ENCODE measurements around the gene PVR.
"Not testable (repeated sequence)": the region's sequence is repeated elsewhere in the genome, so short reads cannot be mapped to it uniquely, and the experiment has no call there.

The PVR gene

DNA sequence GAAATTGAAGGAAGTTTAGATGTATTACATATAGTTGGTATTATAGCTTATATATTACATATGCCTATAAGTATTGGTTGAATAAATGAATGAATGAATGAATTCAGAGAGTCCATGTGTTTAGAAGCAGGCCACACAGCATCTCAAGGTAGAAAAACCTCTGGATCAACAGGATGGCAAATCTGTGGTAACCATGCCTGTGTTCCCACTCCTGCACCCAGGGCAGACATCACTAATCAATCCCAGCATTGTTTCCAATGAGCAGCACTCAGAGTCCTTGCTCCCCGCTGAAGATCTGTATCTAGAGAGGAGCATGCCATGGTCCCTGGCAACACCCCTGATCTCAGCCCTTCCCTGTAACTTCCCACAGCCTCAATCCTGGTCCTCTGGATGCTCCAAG is 28.5 kb downstream of the PVR start:
- DNase-seq (ENCODE audit: low spot score) = no peak

DNA sequence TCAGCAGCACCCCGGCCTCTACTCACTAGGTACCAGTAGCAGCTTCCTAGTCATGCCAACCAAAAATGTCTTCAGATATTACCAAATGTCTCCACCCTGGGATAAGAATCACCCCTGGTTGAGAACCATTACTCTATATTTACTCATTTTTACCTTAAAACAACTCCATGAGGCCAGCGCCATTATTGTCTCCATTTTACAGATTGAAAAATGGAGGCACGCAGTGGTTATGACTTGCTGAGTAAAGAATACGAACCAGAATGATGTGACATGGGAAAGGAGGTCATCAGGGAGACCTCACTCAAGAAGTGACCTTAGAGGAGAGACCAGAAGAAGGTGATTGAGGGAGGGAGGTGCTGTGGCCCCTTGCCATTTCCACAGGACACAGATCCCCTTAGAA is 29.8 kb downstream of the PVR start:
- DNase-seq (ENCODE audit: low spot score) = no peak

DNA sequence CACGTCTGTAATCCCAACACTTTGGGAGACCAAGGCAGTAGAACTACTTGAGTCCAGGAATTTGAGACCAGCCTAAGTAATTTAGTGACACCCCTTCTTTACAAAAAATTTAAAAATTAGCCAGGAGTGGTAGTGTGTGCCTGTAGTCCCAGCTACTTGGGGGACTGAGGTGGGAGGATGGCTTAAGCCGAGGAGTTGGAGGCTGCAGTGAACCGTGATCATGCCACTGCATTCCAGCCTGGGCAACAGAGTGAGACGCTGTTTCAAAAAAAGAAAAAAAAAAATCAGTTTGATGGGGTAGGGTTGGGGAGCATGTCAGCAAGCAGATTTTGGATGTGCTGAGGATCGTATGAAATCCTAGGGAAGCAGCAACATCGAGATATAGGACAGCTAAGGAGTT is 31.8 kb downstream of the PVR start:
- DNase-seq (ENCODE audit: low spot score) = no peak

DNA sequence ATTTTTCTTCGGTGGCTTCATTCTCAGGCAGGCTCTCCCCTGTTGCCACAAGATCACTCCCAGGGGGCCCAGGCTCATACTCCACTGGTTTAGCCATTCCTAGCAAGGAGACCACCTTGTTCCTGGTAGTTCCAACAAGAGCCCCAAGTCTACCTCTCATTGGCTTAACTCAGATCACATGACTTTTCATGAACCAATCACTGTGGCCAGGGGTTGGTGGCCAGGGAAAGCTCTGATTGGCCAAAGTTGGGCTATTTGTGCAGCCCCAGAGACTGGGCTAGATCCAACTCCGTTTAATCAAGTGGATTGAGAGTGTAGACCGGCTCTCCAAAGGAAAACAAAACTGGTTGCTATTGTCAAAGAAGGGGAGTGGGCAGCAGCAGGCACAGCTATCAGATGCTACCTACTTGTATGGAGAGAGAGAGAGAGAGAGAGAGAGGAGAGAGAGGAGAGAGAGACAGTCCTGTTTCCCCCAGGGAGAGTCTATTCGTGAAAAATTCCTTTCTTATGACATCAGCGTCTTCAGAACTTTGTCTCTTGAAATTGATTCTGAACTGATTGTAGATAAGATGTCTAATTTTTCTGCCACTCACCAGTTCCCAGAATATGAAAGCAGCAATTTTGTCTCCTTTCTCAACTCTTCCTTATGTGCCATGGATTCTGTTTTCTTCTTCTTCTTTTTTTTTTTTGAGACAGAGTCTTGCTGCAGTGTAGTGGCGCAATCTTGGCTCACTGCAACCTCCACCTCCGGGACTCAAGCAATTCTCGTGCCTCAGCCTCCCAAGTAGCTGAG is 33.5 kb downstream of the PVR start:
- peak; percentile 69 for DNase-seq (ENCODE audit: low spot score)

DNA sequence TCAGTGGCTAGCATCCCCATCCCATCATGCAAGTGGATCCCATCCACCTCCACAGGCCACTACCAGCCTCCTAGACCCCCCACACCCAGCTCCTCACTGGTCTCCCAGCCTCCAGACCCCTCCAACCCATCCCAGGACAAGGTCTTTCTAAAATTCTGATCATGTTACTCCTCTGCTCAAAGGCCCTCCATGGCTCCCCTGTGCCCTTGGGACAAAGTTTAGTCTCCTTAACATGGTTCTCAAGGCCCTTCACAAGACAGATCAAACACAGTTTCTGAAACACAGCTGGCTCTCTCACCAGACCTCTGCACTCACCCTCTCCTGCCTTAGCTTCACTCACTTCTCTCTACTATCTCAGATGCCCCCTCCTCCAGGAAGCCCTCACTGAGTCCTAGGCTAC is 36.8 kb downstream of the PVR start:
- DNase-seq (ENCODE audit: low spot score) = no peak

DNA sequence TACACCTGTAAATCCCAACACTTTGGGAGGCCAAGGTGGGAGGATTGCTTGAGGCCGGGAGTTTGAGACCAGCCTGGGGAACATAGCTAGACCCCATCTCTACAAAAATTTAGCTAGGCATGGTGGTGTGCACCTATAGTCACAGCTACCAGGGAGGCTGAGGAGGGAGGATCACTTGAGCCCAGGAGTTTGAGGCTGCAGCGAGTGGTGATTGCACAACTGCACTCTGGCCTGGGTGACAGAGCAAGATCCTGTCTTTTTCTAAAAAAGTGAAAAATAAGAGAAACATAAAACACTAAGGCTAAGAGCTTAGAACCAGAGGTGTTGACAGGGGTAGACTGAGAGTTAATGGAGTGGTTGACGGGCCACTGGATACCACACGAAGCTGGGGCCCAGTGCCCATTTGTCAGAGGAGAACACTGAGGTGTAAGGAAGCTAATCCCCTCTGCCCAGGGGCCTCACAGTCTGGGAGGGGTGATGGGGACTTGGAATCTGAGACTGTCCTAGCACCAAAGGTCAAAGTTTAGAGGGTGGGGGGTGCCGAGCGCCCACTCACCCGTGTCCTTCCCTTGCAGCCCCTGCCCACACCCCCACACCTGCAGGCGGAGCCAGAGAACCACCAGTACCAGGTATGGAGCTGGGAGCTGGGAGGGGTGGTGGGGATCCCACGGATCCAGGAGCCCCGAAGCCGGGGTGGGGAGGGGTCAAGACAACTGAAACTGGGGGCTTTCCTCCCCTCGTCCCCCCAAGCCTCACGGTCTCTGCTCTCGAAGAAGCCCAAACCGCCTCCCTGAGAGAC is 38.5 kb downstream of the PVR start:
- DNase-seq (ENCODE audit: low spot score) = no peak

DNA sequence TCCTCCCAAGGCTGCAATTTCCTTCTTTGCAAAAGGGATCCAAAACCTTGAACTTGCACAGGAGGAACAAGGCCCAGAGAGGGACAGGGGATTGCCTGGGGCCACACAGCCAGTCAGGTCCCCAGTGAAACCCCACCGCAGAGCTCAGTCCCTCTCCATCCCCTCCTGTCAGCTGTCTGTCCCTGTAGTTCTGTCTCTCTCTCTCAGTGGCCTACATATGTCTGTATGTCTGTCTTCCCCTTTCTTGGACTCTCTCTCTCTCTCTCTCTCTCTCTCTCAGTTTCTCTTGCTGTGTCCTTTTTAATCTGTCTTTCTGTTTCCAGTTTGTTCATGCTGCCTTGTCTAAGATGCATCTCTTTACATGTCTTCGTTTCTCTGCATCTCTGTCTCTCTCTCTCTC is 39.1 kb downstream of the PVR start:
- DNase-seq (ENCODE audit: low spot score) = no peak

DNA sequence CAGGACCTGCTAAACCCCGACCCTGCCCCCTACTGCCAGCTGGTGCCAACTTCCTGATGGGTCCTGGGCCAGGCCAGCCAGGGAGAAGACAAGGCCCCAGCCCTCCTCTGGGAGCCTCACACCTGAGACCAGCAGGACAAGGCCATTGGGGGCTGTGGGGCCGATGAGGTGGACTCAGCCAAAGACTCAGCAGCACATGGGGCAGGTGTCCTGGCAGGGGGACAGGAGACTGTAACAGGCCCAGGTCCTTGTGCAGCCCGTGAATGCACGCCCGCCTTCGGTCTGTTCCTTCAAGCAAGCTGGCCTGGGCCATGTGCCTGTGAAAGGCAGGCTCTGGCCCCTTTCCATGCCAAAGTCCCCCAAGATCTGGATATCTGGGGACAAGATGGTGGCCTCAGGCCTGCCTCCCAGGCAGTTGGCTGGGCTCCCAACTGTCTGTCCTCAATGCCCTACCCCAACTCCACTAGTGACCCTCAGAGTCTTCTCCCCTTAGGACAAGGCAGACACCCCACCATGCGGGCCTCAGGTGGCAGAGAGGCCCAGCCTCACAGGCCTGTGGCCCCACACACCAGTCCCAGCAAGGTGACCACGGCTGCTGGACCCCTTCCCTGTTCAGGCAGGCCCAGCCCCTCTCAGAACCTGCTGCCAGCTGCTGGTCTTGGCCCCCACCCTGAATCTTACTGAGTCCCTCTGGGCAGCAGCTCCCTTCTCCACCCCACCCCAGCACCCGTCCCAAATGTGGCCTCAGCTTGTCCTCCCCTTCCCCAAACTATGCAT is 39.9 kb downstream of the PVR start:
- no peak for DNase-seq (ENCODE audit: low spot score)

DNA sequence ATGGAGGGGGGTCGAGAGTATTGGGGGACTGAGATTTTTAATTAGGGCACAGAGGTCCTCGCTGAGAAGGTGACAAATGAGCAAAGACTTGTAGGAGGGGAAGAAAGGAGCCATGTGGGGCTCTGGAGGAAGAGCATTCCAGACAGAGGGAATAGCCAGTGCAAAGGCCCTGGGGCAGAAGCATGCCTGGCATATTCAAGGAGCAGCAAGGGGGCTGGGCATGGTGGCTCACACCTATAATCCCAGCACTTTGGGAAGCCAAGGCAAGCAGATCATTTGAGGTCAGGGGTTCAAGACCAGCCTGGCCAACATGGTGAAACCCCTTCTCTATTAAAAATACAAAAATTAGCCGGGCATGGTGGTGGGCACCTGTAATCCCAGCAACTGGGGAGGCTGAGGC is 40.7 kb downstream of the PVR start:
- not testable (repeated sequence) for DNase-seq (ENCODE audit: low spot score)

DNA sequence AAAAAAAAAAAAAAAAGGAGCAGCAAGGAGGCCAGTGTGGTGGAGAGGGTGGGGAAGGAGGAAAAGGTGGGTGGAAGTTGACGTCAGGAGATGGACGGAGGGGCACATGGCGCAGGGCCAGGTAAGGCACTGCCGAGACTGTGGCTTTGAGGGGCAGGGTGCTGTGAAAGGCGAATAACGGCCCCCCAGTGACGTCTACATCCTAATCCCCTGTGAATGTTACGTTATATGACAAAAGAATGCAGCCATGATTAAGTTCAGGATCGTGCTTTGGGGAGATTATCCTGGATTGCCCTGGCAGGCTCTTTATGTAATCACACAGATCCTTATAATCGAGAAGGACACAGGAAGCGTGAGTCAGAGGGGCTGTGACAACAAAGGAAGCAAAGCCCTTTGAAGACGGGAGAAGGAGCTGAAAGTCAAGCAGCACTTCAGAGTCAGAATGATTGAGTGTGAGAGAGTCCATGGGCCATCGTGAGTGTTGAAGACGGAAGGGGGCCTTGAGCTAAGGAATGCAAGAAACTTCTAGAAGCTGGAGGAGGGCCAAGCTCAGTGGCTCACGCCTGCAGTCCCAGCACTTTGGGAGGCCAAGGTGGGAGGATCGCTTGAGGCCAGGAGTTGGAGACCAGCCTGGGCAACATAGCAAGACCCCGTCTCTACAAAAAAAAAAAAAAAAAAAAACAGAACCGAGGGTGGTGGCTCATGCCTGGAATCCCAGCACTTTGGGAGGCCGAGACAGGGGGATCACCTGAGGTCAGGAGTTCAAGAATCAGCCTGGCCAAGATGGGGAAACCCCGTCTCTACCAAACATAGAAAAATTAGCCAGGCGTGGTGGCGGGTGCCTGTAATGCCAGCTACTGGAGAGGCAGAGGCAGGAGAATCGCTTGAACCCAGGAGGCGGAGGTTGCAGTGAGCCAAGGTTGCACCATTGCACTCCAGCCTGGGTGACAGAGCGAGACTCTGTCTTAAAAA is 41.5 kb downstream of the PVR start:
- peak; percentile 83 for DNase-seq (ENCODE audit: low spot score)

DNA sequence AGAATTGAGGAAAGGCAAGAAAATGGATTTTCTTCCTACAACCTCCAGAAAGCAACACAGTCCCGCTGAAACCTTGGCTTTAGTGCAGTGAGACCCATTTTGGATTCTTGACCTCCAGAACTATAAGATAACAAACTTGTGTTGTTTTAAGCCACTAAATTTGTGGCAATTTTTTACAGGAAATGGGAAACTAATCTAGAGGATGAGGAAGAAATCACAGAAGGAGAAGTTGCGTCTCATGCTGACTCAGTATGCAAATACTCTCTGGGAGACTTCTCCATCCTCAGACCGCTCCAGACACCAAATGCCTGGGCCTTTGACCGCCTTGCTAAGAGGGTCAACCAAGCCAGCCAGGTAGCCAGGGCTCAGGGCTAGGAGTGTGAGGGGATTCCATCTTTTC is 42.2 kb downstream of the PVR start:
- peak; percentile 70 for DNase-seq (ENCODE audit: low spot score)

DNA sequence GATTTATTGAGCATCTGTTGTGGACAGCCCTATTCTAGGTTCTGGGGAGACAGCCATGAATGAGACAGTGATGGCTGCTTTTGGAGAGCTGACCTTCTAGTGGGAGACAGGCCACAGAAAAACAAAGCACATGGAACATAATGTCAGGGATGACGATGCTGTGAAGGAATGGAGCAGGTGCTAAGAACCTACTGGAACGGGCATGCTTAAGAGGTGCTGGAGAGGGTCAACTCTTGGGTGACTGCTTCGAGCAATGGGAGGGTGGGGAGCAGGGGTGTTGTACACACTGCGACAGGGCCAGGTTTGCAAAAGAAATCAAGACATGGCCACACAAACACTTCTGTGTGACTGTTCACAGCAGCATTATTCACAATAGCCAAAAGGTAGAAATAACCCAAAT is 43.2 kb downstream of the PVR start:
- no peak for DNase-seq (ENCODE audit: low spot score)

DNA sequence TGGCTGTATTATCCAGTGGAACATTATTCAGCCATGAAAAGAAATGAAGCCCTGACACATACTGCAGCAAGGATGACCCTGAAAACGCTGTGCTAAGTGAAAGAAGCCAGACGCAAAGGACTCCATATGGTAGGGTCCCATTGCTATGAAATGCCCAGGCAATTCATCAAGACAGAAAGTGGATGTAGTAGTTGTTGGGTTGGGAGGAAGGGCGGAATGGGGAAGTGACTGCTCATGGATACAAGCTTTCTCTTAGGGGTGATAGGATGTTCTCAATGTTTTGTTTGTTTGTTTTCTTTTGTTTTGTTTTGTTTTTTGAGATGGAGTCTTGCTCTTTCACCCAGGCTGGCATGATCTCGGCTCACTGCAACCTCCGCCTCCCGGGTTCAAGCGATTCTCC is 44.2 kb downstream of the PVR start:
- DNase-seq (ENCODE audit: low spot score) = no peak

DNA sequence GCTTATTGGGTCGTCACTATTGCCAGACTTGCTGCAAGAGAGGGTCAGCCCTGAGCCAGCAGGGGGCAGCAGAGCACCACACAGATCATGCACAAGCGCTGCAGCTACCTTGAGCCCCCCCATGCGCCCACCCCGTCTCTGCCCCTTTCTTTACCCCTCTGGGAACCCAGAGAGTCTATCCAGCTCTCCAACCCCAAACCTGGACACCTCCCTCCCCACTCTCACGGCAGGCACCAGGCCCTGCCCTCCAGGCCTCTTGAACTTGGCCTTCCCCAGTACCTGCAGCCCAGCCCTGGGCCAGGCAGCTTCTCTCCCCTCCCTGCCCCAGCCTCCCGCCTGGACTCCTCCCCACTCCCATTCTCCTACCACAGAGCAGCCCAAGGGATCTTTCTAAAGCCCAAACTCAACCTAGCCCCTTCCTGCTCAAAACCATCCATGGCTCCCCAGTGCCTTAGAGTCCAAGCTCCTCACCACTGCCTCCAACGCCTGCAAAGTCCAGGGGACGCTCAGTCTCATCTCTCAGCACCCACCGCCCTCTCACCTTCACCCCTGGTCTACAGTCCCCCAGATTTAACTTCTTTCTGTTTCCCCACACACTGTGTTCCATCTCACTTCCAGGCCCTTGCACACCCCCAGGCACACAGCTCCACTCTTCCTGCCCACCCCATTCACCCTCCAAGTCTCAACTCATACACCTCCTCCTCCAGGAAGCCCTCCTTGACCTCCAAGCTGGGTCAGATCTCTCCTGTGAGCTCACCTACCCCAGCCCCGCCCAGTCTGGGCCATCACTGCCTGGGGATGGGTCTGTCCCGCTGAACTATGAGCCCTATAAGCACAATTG is 45.8 kb downstream of the PVR start:
- peak; percentile 68 for DNase-seq (ENCODE audit: low spot score)

DNA sequence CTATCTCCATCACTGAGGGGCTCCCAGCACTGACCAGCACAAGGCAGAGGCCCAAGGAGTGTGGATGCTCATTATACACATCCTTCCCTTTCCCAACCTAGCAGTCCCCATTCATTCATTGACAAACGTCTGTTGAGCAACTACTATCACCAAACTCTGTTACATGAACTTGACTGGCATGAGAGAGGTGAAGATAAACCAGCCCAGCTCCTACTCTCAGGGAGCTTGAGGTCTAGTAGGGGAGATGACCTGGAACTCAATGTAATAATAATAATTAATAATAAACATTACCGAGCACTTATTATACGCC is 46.4 kb downstream of the PVR start:
- DNase-seq (ENCODE audit: low spot score) = no peak

DNA sequence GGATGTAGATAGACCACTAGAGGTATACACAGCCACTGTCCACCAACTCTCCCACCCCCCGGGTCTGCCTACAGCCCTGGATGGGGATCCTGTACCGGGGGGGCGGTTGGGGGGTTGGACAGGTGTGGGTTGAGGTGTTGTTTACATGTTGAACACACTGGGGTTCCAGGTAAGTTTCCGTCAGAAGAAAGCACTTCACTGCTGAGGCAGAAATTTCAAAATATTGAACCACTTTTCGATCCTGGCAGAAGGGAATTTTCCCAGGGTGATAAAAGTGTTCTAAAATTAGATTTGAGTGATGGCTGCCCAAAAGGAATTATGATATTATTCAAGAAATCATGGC is 48.6 kb downstream of the PVR start:
- no peak for DNase-seq (ENCODE audit: low spot score)

DNA sequence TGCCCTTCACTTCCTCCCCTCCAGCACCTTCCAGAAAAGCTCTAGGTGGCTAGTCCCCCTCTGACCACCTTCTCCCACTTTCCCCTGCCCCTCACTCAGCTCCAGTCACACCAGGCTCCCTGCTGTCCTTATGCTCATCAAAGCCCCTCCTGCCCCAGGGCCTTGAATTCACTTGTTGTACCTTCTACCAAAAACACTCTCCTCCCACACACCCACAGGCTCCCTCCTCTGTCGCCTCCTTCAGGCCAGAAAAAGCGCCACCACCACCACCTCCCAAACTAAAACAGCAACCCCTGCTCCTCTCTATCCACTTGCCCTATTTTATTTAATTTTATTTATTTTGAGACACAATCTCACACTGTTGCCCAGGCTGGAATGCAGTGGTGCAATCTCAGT is 50.5 kb downstream of the PVR start:
- DNase-seq (ENCODE audit: low spot score) = no peak

DNA sequence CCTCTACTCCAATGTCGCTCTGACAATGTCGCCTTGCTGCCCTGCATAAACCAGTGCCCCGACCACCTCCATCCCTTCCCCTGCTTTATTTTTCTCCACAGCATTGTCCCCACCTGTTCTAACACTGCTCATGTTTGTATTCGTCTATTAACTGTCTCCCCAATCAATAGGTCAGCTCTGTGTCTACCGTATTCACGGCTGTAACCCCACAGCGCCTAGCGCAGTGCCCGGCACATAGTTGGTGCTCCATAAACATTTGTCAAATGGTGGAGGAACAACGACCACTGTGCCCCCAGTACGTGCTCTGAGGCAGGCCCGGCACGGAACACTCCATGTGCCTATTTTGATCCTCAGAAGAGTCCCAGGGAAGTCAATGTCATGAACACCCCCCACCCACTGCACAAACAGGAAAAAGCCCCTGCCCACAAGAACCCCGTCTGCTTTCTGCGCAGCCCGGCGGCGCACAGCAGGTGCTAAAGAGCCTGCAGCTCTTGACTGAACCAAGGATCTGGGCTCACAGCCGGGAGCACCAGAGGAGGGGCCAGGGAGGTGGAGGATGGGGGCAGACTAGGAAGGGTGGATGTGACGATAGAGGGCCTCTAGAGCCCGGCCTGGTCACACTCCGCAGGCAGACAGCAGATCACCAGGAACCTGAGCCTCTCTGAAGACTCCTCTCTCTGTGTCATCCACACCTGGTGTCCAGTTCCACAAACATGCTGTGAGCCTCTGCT is 53.4 kb downstream of the PVR start:
- no peak for DNase-seq (ENCODE audit: low spot score)

DNA sequence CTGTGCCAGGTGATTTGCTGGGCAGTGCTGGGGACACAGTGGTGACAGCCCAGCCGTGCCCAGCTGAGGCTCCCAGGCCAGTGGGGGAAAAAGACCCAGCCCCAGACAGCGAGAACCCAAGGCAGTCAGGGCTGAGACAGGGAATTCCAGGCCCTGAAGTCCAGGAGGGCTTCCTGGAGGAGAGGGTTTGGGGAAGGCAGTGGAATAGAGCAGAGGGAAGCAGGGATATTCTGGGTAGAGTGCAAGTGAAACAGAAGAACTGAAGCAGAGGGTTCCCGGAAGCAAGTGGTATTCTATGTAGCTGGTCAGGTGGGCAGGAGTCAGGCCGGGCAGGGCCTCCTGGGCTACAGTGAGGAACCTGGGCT is 53.9 kb downstream of the PVR start:
- DNase-seq (ENCODE audit: low spot score) = no peak

DNA sequence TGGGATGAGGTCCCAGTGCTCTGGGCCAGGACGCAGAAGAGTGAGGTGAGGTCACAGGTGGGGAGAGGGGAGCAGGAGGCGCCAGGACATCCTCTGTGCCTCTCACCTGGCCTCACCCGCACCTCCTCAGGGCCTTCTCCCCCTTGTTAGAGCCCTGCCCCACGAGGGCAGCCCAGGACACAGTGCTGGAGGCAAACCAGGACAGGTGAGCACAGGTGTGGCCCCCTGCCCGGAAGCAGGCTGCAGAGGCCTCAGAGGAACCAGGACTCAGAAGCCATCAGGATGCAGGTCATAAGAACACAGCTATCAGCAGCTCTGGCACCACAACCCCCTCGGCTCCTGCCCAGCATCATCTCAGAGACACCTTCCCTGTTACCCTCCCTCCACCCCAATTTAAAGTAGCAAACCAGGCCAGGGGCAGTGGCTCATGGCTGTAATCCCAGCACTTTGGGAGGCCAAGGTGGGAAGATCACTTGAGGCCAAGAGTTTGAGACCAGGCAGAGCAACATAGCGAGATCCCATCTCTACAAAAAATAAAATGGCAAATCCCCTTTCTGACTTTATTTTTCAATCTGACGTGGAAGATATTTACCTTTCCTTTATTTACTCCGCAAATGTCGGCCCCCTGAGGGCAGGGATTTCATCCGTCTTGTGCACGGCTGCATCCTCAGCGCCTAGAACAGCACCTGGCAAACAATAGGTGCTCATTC is 54.9 kb downstream of the PVR start, which contains the start of gene CEACAM16:
TSS of gene CEACAM16 (plus strand) at position 660 of the 710 bp plus-strand sequence. CDS start 2,306 bp downstream, outside the sequence.
- DNase-seq (ENCODE audit: low spot score) = no peak

Measured in kidney tubule cell (primary cell).